Stimulated activated CD4-positive, alpha-beta T cell treated with anti-CD3 and anti-CD28 coated beads, Interleukin-15, amount 100 ng/mL, for 48 hours (primary cell): ENCODE measurements around the gene GRIN2C.
"Not testable (repeated sequence)": the region's sequence is repeated elsewhere in the genome, so short reads cannot be mapped to it uniquely, and the experiment has no call there.

ENCODE experiments used
- DNase-seq, 2 donors: peaks; one replicate each; pipeline ENCODE4 v3.0.0-alpha.2; 2020; ENCODE audit warnings: low read depth in 2 of 2

Gene GRIN2C

GRCh38 chr17:74879308-74879707 lies 19.6 kb upstream of the GRIN2C start:
- no peak for DNase-seq

GRCh38 chr17:74878658-74879057 lies 19.0 kb upstream of the GRIN2C start:
- no peak for DNase-seq

DNA sequence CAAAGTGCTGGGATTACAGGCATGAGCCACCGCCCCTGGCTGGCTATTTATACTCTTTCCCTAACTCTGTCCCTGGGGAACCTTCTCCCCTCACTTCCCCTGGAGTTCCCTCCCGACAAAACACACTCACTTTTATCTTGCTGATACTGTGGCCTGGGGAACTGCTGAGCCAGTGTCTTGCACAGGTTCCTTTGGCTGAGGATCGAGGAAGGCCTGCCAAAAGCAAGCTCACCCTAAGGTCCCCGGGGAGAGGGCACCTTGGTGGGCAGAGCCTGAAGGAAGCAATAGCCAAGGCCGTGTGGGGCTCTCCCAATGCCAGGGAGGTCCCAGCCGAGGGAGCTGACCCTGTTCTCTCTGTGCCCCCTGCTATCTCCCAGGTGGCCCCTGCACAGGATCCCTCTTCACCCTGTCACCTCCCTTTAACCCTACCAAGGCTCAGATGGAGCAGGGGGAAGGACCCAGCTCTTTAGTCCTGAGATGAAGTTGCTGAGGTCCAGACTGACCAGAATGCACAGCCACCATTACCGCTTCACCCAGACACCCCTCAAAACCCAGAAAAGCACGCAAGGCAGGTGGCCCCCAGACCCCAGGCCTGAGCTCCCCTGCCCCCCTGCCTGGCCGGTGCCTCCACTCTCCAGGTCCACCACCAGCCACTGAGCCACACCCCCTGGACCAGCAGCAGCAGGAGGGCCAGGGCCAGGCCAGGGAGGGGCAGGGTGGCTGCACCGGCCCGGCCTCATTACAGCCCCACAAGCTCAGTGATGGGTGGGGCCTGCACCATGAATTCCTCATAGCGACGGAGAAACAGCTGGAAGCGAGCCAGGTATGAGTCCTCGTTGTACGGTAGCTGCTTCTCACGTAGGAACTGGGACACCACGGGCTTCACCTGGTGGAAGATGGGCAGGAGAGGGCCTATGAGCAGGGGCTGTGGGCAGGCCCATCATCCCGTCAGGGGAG lies 18.2 kb upstream of the GRIN2C start:
- no peak for DNase-seq

- DNase-seq: no peak
Observed at GRCh38 chr17:74875977-74876593, 16.4 kb upstream of the GRIN2C start.

DNA sequence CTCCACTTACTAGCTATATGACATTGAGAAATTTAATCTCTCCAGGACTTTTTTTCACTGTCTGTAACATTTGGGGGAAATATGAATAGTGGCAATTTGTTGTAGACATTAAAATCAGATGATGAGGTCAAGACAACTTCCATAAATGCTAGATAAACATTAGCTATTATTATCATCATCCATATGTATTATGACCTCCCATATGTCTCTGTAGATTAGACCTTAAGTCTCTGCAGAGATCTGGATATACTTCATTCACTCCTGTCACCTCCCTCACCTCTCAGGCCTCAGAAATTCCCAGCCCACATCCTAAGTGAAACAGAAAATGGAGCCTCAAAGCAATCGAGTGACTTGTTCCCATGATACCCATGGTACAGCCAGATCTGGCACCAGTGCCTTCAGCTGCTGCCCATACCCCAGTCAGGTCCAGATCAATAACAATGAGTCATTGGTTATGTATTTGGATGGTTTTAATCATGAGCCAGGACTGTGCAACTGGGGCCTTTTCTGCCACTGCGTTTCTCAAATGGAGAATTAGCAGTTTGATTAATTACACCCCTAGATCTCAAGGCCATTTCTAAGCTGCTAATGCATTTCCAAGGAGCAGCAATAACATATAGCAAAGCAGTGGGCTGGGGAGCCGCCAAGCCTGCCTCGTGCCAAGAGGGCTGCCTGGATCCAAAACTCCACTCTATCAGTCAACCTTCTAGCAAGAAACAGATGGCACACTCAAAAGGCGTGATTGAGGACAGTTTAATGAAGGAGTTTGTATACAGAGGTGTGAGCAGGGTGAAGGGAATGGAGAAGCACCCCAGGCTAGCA lies 15.7 kb upstream of the GRIN2C start:
- no peak for DNase-seq

DNA sequence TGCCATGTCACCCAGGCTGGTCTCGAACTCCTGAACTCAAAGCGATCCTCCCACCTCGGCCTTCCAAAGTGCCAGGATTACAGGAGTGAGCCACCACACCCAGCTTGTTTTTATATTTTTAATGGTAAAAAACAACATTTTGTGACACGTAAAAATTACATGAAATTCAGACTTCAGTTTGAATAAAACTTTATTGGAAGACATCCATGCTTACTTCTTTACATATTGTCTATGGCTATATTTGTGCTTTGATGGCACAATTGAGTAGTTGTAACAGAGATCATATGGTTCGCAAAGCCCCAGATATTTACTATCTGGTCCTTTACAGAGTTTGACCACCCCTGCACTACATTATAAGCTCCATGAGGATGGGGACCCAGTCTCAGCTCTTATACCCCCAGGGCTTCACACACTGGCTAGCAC lies 14.9 kb upstream of the GRIN2C start:
- no peak for DNase-seq

DNA sequence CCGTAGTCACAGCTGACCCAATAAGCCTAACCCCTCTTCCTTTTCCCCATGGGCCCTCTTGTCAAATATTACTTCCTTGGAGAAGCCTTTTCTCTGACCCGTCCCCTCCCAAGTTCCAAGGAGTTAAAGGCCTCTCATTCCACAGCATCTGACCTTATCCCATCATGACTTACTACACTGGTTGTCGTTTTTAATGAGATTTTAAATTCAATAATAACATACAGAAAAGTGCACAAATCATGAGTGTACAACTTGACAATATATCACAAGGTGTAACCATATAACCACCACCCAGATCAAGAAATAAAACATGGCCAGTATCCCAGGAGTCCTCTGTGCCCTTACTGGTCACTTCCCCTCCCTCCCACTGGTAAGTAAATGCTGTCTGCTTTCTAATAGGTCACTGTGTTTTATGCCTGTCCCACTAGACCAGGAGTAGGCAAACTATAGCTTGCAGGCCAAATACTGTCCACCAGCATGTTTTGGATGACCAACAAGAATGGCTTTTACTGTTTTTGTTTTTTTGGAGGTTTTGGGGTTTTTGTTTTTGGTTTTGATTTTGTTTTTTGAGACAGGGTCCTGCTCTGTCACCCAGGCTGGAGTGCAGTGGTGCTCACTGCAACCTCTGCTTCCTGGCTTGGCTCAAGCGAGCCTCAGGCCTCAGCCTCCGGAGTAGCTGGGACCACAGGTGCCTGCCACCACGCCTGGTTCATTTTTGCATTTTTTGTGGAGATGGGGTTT lies 14.4 kb upstream of the GRIN2C start:
- DNase-seq: no peak

GRCh38 chr17:74873037-74873873 lies 13.6 kb upstream of the GRIN2C start:
- DNase-seq: peak; percentile 98

- no peak for DNase-seq
Observed at GRCh38 chr17:74872313-74873036, 12.8 kb upstream of the GRIN2C start, which contains the start of gene FDXR. Gene FDXR, minus strand, starts transcription at chr17:74872994. Its CDS starts 50 bp downstream, at chr17:74872944.

DNA sequence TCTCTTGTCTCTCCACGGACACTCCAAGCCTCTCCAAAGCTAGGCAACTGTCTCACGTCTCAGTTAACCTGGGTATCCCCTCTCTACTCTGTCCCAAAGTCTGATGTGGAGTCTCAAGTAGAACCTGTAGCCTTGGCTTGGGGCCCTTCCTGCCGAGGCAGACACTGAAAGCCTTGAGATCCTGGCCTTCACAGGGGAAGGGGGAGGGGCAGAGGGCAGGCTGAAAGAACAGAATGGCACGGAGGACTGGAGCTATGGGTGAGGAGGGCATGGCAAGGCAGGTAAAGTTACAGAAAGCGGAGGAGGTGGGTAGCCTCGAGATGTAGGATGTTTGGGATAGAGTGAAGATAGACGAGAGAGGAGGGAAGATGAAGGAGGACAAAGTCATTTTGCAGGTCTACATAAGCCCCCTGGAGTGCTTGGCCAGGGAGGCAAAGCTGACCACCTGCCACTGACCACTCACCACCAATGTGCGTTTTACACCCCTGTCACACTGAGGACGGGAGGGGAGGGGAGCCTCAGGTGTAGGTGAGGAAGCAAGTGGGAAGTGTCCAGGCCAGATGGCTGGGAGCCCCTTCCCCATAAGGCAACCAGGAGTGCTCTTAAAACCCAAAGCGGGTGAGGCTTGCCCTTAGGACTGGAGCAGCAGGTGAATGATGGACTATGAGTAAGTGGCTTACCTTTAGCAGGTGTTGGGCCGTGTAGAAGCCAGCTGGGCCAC lies 11.8 kb upstream of the GRIN2C start:
- DNase-seq: no peak

DNA sequence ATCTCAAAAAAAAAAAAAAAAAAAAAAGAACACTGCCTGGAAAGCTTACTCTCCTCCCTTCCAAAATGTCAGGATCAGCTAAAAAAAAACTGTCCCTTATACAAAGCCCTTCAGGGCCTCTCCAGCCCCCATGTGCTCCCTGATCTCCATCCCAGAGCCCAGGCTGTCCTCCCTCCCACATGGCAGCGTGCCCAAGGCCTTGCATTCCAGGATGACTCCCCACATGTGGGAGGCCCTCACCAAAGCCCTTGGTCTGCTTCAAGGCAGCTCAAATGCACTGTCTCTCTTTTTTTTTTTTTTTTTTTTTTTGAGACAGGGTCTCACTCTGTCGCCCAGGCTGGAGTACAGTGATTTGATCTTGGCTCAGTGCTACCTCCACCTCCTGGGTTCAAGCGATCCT lies 10.8 kb upstream of the GRIN2C start:
- DNase-seq: no peak

GRCh38 chr17:74870028-74870427 lies 10.3 kb upstream of the GRIN2C start:
- not testable (repeated sequence) for DNase-seq

DNA sequence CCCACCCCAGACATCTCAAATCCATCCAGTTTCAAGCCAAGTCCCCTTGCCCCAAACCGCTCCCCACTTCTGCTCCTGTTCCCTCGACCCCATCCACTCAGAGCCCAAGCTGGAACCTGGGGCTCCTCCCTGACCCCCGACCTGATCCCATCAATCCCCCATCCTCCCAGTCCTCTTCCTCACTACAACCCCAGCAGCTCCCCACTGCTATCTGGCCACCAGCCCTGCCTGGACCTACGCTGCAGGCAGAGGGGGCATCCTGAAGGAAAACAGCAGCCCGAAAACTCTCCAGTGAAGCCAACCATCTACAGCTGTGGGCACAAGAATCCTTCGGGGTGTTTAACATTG lies 9.2 kb upstream of the GRIN2C start:
- no peak for DNase-seq

DNA sequence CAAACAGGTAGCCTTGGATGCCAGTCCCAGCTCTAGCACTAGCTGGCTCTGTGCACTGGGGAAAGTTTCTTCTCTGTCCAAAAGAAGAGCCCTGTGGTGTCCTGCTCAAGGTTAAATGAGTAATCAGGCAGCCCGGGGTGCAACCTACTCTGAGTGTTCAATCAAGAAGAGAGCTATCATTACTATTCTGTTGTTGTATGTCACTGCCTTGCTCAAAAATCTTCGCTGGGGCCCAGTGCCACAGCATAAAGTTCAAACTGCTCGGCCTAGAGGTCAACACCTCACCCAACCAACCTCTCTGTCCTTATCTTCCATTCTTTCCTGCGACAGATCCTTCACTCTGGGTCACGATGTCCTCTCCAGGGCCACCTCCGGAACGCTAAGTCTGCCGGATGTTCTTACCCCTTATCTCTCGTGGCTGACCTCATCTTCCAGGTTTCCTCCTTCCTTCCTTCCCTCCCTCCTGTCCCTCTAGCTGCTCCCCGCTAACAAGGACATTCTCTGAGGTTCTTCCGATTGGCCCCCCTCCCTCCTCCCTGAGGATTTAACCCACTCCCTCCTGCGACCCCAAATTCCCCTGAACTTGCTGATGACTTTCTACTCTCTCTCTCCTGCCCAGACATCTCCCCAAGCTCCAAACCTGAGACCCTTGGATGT lies 8.7 kb upstream of the GRIN2C start:
- DNase-seq: no peak

- no peak for DNase-seq
Observed at GRCh38 chr17:74866198-74866835, 6.6 kb upstream of the GRIN2C start.

DNA sequence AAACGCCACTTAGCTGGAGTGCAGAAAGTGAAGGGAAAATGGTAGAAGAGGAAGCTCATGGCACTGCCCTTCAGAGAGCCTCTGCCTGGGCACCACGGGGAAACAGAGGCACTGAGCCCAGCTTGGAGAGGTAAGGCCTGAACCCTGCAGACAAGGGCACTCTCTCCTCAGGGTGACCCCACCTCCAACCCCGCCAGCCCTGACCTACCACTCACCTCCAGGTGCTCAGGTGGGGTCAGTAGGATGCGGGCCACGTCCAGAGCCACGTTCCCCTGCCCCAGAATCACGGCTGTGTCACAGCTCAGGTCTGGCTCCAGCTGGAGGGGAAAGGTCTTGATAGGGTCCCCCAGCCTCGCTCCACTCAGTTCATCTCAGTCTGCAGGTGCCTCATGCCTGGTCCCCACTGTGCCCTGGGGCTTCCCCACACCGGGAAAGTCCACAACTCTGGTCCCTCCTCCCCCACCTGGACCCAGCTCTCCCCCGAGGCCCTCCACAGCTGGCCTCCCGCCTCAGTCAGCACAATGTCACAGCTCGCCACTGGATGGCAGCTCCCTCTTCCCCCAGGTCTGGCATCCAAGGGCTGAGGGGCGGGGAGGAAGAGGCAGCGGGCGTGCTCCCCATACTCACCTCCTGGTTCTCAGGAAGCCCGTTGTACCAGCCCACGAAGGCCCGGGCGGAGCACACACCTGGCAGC lies 6.0 kb upstream of the GRIN2C start:
- no peak for DNase-seq

GRCh38 chr17:74864866-74865395 lies 5.2 kb upstream of the GRIN2C start:
- DNase-seq: peak; percentile 22 to 58
